ENCODE results near the gene NRG2.

NRG2 gene

GRCh38 chr5:139946440-139946839, 96.7 kb downstream of the NRG2 start:
- H3K4me3 ChIP-seq (ENCODE audit: control insufficient read depth, low read depth, low read length): no peak overlapping the region
- no peak for DNase-seq (ENCODE audit: low read depth)
- TF ChIP-seq CTCF (conservative IDR thresholded peaks at IDR 0.05; ENCODE audit: control insufficient read depth, insufficient read depth, low read depth, low read length): no peak

GRCh38 chr5:139946006-139946405, 97.1 kb downstream of the NRG2 start:
- no peak overlapping the region for H3K4me3 ChIP-seq (ENCODE audit: control insufficient read depth, low read depth, low read length)
- no peak for DNase-seq (ENCODE audit: low read depth)
- TF ChIP-seq CTCF (conservative IDR thresholded peaks at IDR 0.05; ENCODE audit: control insufficient read depth, insufficient read depth, low read depth, low read length): no peak

- TF ChIP-seq CTCF (conservative IDR thresholded peaks at IDR 0.05; ENCODE audit: control insufficient read depth, insufficient read depth, low read depth, low read length): no peak
- DNase-seq (ENCODE audit: low read depth): no peak
- H3K4me3 ChIP-seq (ENCODE audit: control insufficient read depth, low read depth, low read length): no peak overlapping the region
Measured at GRCh38 chr5:139942243-139942642, 100.9 kb downstream of the NRG2 start.

GRCh38 chr5:139930406-139930805, 112.7 kb downstream of the NRG2 start:
- no peak for TF ChIP-seq CTCF (conservative IDR thresholded peaks at IDR 0.05; ENCODE audit: control insufficient read depth, insufficient read depth, low read depth, low read length)
- H3K4me3 ChIP-seq (ENCODE audit: control insufficient read depth, low read depth, low read length): no peak overlapping the region
- DNase-seq (ENCODE audit: low read depth): no peak

GRCh38 chr5:139926797-139927503, 116.1 kb downstream of the NRG2 start:
- no peak overlapping the region for H3K4me3 ChIP-seq (ENCODE audit: control insufficient read depth, low read depth, low read length)
- no peak for TF ChIP-seq CTCF (conservative IDR thresholded peaks at IDR 0.05; ENCODE audit: control insufficient read depth, insufficient read depth, low read depth, low read length)
- DNase-seq (ENCODE audit: low read depth): no peak

- no peak for TF ChIP-seq CTCF (conservative IDR thresholded peaks at IDR 0.05; ENCODE audit: control insufficient read depth, insufficient read depth, low read depth, low read length)
- H3K4me3 ChIP-seq (ENCODE audit: control insufficient read depth, low read depth, low read length): no peak overlapping the region
Measured at GRCh38 chr5:139925650-139926640, 117.2 kb downstream of the NRG2 start.

More at GRCh38 chr5:139925650-139926640, 117.2 kb downstream of the NRG2 start:
- DNase-seq (ENCODE audit: low read depth): no peak

All from fibroblast of mammary gland (primary cell).